ENCODE measurements around the gene FLT3. TPM values are rescaled to one million over a fixed set of nuclear protein-coding genes. Genes with fewer than 3 reads are reported as not detected.
"Not testable (repeated sequence)": the region's sequence is repeated elsewhere in the genome, so short reads cannot be mapped to it uniquely, and the experiment has no call there.

Gene FLT3
- total and polyA plus RNA-seq, 2 experiments from 2014 or later = 0.06 TPM; not detected in 1

DNA sequence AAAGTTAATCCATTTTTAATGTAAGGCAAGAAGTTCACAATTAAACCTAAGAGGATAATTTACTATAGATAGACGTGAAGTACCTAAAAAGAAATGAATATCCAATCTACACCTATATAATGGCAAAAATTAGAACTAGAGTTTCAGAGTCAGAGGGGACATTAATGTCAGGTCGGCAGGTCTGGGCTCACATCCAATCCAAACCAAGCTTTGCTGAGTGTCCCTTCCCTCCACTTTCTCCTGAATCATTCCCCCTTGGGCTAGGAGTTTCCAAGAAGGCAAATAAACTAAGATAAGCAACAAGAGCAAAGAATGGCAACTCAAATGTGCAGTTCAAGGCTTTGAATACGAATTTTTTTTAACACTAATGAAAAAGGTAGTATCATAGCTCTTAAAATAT, 2.9 kb downstream of the FLT3 start:
- TF ChIP-seq CTCF (IDR thresholded peaks at IDR 0.05; ENCODE audit: low read depth, low read length) = no peak
- no peaks in the 10 kb centered on the region for H3K9me3 ChIP-seq (ENCODE audit: low read depth)
- no peak overlapping the region for H3K27ac ChIP-seq
- DNase-seq (ENCODE audit: low read depth in 1 of 2, low spot score in 1 of 2) = no peak
- H3K4me3 ChIP-seq = no peak overlapping the region
- H3K4me1 ChIP-seq (ENCODE audit: low read depth) = no peaks in the 10 kb centered on the region
- H3K36me3 ChIP-seq = no peaks in the 10 kb centered on the region
- H3K27me3 ChIP-seq = peaks cover 91% of the 10 kb centered on the region

DNA sequence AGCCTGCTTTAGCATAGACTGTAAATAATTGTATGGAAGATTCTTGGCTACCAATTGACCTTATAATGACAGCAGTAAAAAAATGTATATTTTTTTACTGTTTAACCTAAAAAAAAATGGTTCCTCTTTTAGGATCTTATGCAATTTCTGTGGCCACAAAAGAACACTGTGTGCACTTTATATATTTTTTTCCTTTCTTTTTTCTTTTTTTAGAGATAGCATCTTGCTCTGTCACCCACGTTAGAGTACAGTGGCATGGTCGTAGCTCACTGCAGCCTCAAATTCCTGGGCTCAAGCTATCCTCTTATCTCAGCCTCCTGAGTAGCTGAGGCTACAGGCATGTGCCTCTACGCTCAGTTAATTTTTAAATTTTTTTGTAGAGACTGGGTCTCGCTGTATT, 6.1 kb downstream of the FLT3 start:
- no peaks in the 10 kb centered on the region for H3K4me1 ChIP-seq (ENCODE audit: low read depth)

GRCh38 chr13:28093881-28094280, 6.5 kb downstream of the FLT3 start:
- Histone ChIP-seq H3K27me3 (peaks cover 54% of the 10 kb centered on the region), H3K9me3 (ENCODE audit: low read depth) (no peaks in the 10 kb centered on the region), H3K27ac (no peak overlapping the region), H3K4me1 (ENCODE audit: low read depth) (no peaks in the 10 kb centered on the region), H3K36me3 (no peaks in the 10 kb centered on the region), H3K4me3 (no peak overlapping the region)
- no peak for TF ChIP-seq CTCF (IDR thresholded peaks at IDR 0.05; ENCODE audit: low read depth, low read length)
- no peak for DNase-seq (ENCODE audit: low read depth in 1 of 2, low spot score in 1 of 2)

More for the DNA sequence above, 6.1 kb downstream of the FLT3 start:
- no peak overlapping the region for H3K27ac ChIP-seq
- no peaks in the 10 kb centered on the region for H3K36me3 ChIP-seq
- H3K9me3 ChIP-seq (ENCODE audit: low read depth) = no peaks in the 10 kb centered on the region
- no peak for DNase-seq (ENCODE audit: low read depth in 1 of 2, low spot score in 1 of 2)
- peaks cover 59% of the 10 kb centered on the region for H3K27me3 ChIP-seq
- no peak overlapping the region for H3K4me3 ChIP-seq
- no peak for TF ChIP-seq CTCF (IDR thresholded peaks at IDR 0.05; ENCODE audit: low read depth, low read length)

- Histone ChIP-seq H3K4me1 (ENCODE audit: low read depth) (no peaks in the 10 kb centered on the region), H3K27ac (no peak overlapping the region), H3K9me3 (ENCODE audit: low read depth) (no peaks in the 10 kb centered on the region), H3K27me3 (peaks cover 40% of the 10 kb centered on the region), H3K36me3 (no peaks in the 10 kb centered on the region), H3K4me3 (no peak overlapping the region)
- DNase-seq (ENCODE audit: low read depth in 1 of 2, low spot score in 1 of 2) = no peak
- no peak for TF ChIP-seq CTCF (IDR thresholded peaks at IDR 0.05; ENCODE audit: low read depth, low read length)
Observed at GRCh38 chr13:28092431-28092830, 7.9 kb downstream of the FLT3 start.

DNA sequence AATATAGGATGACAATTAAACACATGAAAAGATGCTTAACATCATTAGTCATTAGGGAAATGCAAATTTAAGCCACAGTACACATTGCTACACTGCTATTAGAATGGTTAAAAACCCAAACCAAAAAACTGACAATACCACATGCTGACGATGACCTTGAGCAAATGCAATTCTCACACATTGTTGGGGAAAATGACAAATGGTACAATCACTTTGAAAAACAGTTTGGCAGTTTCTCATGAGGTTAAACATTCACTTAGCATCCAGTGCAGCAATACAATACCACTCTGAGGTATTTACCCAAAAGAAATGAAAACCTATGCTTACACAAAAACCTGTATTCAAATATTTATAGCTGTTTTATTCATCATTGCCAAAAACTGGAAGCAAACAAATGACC, 11.3 kb downstream of the FLT3 start:
- Histone ChIP-seq H3K27me3 (peaks cover 8% of the 10 kb centered on the region), H3K36me3 (no peaks in the 10 kb centered on the region), H3K27ac (no peak overlapping the region), H3K9me3 (ENCODE audit: low read depth) (no peaks in the 10 kb centered on the region), H3K4me1 (ENCODE audit: low read depth) (no peaks in the 10 kb centered on the region), H3K4me3 (no peak overlapping the region)
- DNase-seq (ENCODE audit: low read depth in 1 of 2, low spot score in 1 of 2) = no peak
- no peak for TF ChIP-seq CTCF (IDR thresholded peaks at IDR 0.05; ENCODE audit: low read depth, low read length)

GRCh38 chr13:28077820-28078219, 22.6 kb downstream of the FLT3 start:
- not testable (repeated sequence) for DNase-seq (ENCODE audit: low read depth in 1 of 2, low spot score in 1 of 2); H3K27me3 ChIP-seq; H3K9me3 ChIP-seq (ENCODE audit: low read depth); H3K4me1 ChIP-seq (ENCODE audit: low read depth); H3K36me3 ChIP-seq; H3K4me3 ChIP-seq; H3K27ac ChIP-seq

Data from cardiac muscle cell (in vitro differentiated cells and primary cell).